Endothelial cell of umbilical vein (primary cell): ENCODE data around the gene RNFT2. TPM values are rescaled to one million over a fixed set of nuclear protein-coding genes. Genes with fewer than 3 reads are reported as not detected.

ENCODE experiments used
- BruUV-seq: library from RNA; stranded (reverse); fragments of 400-500 nt; replicated peaks from 2 replicates; lab custom pipeline; 2021; lab: Mats Ljungman, UMichigan
- CTCF ChIA-PET: fragments of 300-600, 350-600 bp; sonication (Branson Sonifier 250); formaldehyde crosslinking; loops from one replicate; lab custom pipeline; 2021; ENCODE audit warnings: antibody characterized with exemption, inconsistent platforms; lab: Charles Lee
- POLR2A ChIA-PET: fragments of 300-600, 350-600 bp; sonication (Branson Sonifier 250); formaldehyde crosslinking; loops from one replicate; lab custom pipeline; 2021; ENCODE audit warnings: antibody characterized with exemption, inconsistent platforms; lab: Charles Lee
- DNase-seq: peaks from one replicate; pipeline ENCODE4 v3.0.0-alpha.2; 2011; ENCODE audit warnings: low read depth, low spot score
- FAIRE-seq: peaks from 2 replicates; lab custom pipeline; 2011; peaks lifted over from hg19 to GRCh38; lab: Jason Lieb, UNC
- H2AFZ ChIP-seq: 2 replicates; pipeline ENCODE4 v1.6.0; 2012; ENCODE audit warnings: low read depth, low read length, control low read depth, inconsistent platforms
- H3K27ac ChIP-seq: 2 replicates; pipeline ENCODE4 v1.5.1; 2011; ENCODE audit warnings: low read depth, mild to moderate bottlenecking, control low read depth, low read length, moderate library complexity; ENCODE audit not compliant: insufficient read depth
- H3K27me3 ChIP-seq, 2 experiments: 2 replicates each; pipeline versions ENCODE4 v1.6.0 to v1.6.1; 2011; ENCODE audit warnings: low read length in 2 of 2, mixed read lengths in 1 of 2; ENCODE audit not compliant: control insufficient read depth in 2 of 2, insufficient read depth in 2 of 2
- H3K36me3 ChIP-seq, 2 experiments: 2 replicates in 1 of 2; 3 replicates in 1 of 2; pipeline ENCODE4 v1.5.1; 2011; ENCODE audit warnings: low read length in 2 of 2, mild to moderate bottlenecking in 1 of 2, moderate library complexity in 1 of 2; ENCODE audit not compliant: control insufficient read depth in 2 of 2, insufficient read depth in 2 of 2; ENCODE audit errors: extremely low read depth in 1 of 2
- H3K4me1 ChIP-seq: 3 replicates; pipeline ENCODE4 v1.5.1; 2011; ENCODE audit warnings: mild to moderate bottlenecking, low read length; ENCODE audit not compliant: control insufficient read depth, insufficient read depth; ENCODE audit errors: extremely low read depth
- H3K4me2 ChIP-seq: 2 replicates; pipeline ENCODE4 v1.6.1; 2011; ENCODE audit warnings: low read length, control low read depth, mixed read lengths; ENCODE audit not compliant: insufficient read depth
- H3K4me3 ChIP-seq, 3 experiments: fragments of 200-600 bp in 1 of 3; sonication (generic), shearing (Covaris generic) in 1 of 3; replicated peaks in 1 of 3; 2 replicates each; pipeline ENCODE4 v1.5.1; 2011 to 2016; ENCODE audit warnings: control low read depth in 3 of 3, low read length in 3 of 3, mild to moderate bottlenecking in 2 of 3, inconsistent platforms in 1 of 3, low read depth in 1 of 3, moderate library complexity in 1 of 3; ENCODE audit not compliant: insufficient read depth in 1 of 3
- H3K79me2 ChIP-seq: 2 replicates; pipeline ENCODE4 v1.6.0; 2012; ENCODE audit warnings: low read length, inconsistent platforms; ENCODE audit not compliant: control insufficient read depth, insufficient read depth
- H3K9ac ChIP-seq: replicated peaks from 2 replicates; pipeline ENCODE3; 2011; ENCODE audit warnings: low read length, control low read depth; ENCODE audit not compliant: insufficient read depth; ENCODE audit errors: extremely low read depth
- H3K9me1 ChIP-seq: replicated peaks from 3 replicates; pipeline ENCODE4 v1.6.0; 2011; ENCODE audit warnings: mild to moderate bottlenecking, low read length; ENCODE audit not compliant: control insufficient read depth, insufficient read depth; ENCODE audit errors: extremely low read depth
- H3K9me3 ChIP-seq: replicated peaks from 2 replicates; pipeline ENCODE4 v1.5.1; 2012; ENCODE audit warnings: low read length, inconsistent platforms; ENCODE audit not compliant: control insufficient read depth, insufficient read depth
- H4K20me1 ChIP-seq: replicated peaks from 2 replicates; pipeline ENCODE3; 2011; ENCODE audit warnings: mild to moderate bottlenecking, low read length; ENCODE audit not compliant: control insufficient read depth, insufficient read depth; ENCODE audit errors: extremely low read depth
- EZH2 ChIP-seq: IDR thresholded peaks from 2 replicates; pipeline ENCODE4 v1.6.1; 2012; ENCODE audit warnings: borderline replicate concordance, low read depth, mild to moderate bottlenecking, moderate library complexity, low read length, inconsistent platforms; ENCODE audit not compliant: severe bottlenecking
- FOS ChIP-seq: IDR thresholded peaks from 2 replicates; pipeline ENCODE4 v1.6.1; 2011; ENCODE audit warnings: mild to moderate bottlenecking, low read length, moderate library complexity, borderline replicate concordance; ENCODE audit not compliant: insufficient read depth
- GATA2 ChIP-seq: IDR thresholded peaks from 2 replicates; pipeline ENCODE4 v1.7.0; 2011; ENCODE audit warnings: low read depth, mild to moderate bottlenecking, moderate library complexity, mixed read lengths, low read length; ENCODE audit not compliant: insufficient read length, insufficient read depth
- POLR2A ChIP-seq: IDR thresholded peaks from 2 replicates; pipeline ENCODE4 v1.6.1; 2012; ENCODE audit warnings: low read depth, mild to moderate bottlenecking, control low read depth, low read length
- POLR2AphosphoS5 ChIP-seq: IDR thresholded peaks from 2 replicates; pipeline ENCODE4 v1.6.1; 2012; ENCODE audit warnings: low read depth, mild to moderate bottlenecking, control low read depth, low read length, moderate library complexity; ENCODE audit not compliant: insufficient read depth
- dilution Hi-C: fragments of 300-500 bp; cut with MboI; formaldehyde crosslinking; loops from one replicate; pipeline ENCODE4 v1.15.0; 2019; ENCODE audit warnings: low sequenced_read_pairs; ENCODE audit not compliant: extremely low pct_ligation_motif_present
- intact Hi-C: fragments of 100-400 bp; cut with micrococcal nuclease; formaldehyde crosslinking; loops from one replicate; pipeline ENCODE4 v1.10.0; 2022
- polyA plus RNA-seq, 4 experiments: library from polyadenylated mRNA; depleted of rRNA in 3 of 4; stranded (reverse) in 3 of 4; unstranded in 1 of 4; fragments of >200 nt; gene quantifications; 2 replicates each; pipeline versions ENCODE4 v1.2.1 to v1.2.3, GENCODE V29; 2011 to 2012; ENCODE audit warnings: missing spikeins in 1 of 4
- total RNA-seq: library from RNA; stranded (reverse); gene quantifications from 2 replicates; pipeline ENCODE4 v1.2.3, GENCODE V29; 2021
- TF ChIP-seq, protein P1 (sequence below), 2 donors: IDR thresholded peaks; 1 replicate in 1 of 2; 2 replicates in 1 of 2; pipeline ENCODE4 v1.5.1; 2011; ENCODE audit warnings: low read length in 2 of 2, mild to moderate bottlenecking in 2 of 2, moderate library complexity in 2 of 2, control low read depth in 1 of 2, inconsistent platforms in 1 of 2, low read depth in 1 of 2; ENCODE audit not compliant: insufficient read depth in 1 of 2; ENCODE audit errors: extremely low read depth in 1 of 2
- TF ChIP-seq, protein P2 (sequence below): IDR thresholded peaks from 2 replicates; pipeline ENCODE4 v1.6.1; 2011; ENCODE audit not compliant: insufficient read depth, insufficient read length

Gene RNFT2
- total and polyA plus RNA-seq, 2 donors (not counting 3 experiments of a cell fraction or from before 2014, with no cell fraction given): 1.4 to 6.6 TPM

DNA sequence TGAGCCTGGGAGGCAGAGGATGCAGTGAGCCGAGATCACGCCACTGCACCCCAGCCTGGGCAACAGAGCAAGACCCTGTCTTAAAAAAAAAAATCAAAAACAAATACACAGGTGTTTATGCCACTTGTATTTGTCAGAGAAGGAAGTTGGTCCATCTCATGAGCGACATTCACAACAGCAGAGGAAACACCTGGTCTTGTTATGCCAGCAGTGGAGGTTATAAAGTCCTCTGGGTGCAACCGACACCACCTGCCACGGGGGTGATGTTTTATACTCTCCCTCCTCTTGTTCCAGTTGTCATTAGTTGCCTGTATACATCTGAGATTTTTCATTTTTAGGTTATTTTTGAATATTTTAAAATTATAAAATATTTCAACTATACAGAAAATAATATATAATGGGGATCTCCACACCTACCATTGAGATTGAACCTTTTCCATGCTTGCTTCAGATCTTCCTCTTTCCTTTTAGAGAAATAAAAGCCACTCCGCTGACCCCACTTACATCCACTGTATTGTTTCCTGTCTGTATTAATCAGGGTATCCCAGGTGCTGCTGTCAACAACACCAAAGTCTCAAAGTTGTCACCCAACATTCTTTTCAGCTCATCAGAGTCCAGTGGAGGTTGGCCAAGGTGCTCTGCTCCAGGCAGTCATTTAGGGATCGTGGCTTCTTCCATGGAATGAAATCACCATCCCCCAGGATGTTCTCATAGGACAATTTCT lies 65.1 kb downstream of the RNFT2 start:
- Histone ChIP-seq H3K9me1 (no peaks in the 10 kb centered on the region), H3K36me3 (no peaks in the 10 kb centered on the region), H3K4me1 (no peaks in the 10 kb centered on the region), H3K4me3 (no peak overlapping the region), H3K9me3 (no peaks in the 10 kb centered on the region), H3K9ac (no peak overlapping the region), H3K4me2 (no peak overlapping the region), H4K20me1 (no peaks in the 10 kb centered on the region), H3K79me2 (no peaks in the 10 kb centered on the region), H3K27ac (no peak overlapping the region), H3K27me3 (no peaks in the 10 kb centered on the region), H2AFZ (no peak overlapping the region)
- intact Hi-C loops: no loop called here
- ChIA-PET CTCF (no interaction called here), POLR2A (no interaction called here)
- dilution Hi-C loops: no loop called here
- FAIRE-seq: no peak
- no TSS peak for BruUV-seq
- no peak for TF ChIP-seq POLR2AphosphoS5
- TF ChIP-seq, protein P1, sequence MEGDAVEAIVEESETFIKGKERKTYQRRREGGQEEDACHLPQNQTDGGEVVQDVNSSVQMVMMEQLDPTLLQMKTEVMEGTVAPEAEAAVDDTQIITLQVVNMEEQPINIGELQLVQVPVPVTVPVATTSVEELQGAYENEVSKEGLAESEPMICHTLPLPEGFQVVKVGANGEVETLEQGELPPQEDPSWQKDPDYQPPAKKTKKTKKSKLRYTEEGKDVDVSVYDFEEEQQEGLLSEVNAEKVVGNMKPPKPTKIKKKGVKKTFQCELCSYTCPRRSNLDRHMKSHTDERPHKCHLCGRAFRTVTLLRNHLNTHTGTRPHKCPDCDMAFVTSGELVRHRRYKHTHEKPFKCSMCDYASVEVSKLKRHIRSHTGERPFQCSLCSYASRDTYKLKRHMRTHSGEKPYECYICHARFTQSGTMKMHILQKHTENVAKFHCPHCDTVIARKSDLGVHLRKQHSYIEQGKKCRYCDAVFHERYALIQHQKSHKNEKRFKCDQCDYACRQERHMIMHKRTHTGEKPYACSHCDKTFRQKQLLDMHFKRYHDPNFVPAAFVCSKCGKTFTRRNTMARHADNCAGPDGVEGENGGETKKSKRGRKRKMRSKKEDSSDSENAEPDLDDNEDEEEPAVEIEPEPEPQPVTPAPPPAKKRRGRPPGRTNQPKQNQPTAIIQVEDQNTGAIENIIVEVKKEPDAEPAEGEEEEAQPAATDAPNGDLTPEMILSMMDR (IDR thresholded peaks at IDR 0.05; ENCODE audit: extremely low read depth in 1 of 2, insufficient read depth in 1 of 2, low read depth in 1 of 2, low read length in 2 of 2): no peak
- no peak for TF ChIP-seq POLR2A
- no peak for TF ChIP-seq EZH2
- no peak for TF ChIP-seq GATA2
- TF ChIP-seq FOS: no peak
- TF ChIP-seq, protein P2, sequence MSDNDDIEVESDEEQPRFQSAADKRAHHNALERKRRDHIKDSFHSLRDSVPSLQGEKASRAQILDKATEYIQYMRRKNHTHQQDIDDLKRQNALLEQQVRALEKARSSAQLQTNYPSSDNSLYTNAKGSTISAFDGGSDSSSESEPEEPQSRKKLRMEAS: no peak
- DNase-seq: no peak
